Left hindlimb (tissue), 1 donor: ENCODE results near the gene PDE3A.
A peak's percentile ranks its signal among the peaks of the same experiment; 100 is the strongest.
"Not testable (repeated sequence)": the region's sequence is repeated elsewhere in the genome, so short reads cannot be mapped to it uniquely, and the experiment has no call there.

Experiments
- DNase-seq: peaks from one replicate; pipeline ENCODE4 v3.0.0-alpha.2; 2018

PDE3A gene

DNA sequence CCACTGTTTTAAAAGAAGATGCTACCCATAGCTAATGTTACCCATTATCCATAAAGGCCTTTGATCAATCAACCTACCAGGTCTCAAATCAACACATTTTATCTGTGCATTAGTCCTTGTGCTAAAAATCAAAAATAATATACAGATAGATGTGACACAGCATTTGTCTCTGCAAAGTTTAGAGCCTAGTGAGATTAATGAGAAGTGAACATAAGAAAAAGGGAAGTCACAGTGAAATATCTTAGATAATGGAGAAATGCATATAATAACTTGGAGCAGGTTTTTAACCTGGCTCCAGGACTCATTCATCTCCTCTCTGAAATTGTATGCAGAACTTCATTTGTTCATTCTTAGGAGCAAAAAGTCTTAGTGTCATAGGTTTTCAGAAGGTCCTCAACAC is 7.2 kb downstream of the PDE3A start:
- DNase-seq = no peak

DNA sequence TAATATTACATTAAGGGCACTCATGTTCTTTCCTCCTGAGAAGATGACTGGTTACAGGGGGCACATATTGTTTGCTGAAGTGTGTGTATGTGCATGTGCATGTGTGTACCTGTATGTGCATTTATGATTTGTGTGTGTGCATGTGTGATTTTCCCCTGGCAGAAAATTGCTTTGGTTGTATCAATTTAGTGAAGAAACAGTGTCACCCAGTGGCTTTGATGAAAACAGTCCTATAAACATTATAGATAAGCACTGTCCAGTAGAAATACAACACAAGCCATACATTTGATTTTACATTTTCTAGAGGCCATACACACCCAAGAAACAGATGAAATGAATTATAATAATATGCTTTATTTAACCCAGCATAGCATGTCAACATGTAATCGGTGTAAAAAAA is 8.6 kb downstream of the PDE3A start:
- DNase-seq = no peak

DNA sequence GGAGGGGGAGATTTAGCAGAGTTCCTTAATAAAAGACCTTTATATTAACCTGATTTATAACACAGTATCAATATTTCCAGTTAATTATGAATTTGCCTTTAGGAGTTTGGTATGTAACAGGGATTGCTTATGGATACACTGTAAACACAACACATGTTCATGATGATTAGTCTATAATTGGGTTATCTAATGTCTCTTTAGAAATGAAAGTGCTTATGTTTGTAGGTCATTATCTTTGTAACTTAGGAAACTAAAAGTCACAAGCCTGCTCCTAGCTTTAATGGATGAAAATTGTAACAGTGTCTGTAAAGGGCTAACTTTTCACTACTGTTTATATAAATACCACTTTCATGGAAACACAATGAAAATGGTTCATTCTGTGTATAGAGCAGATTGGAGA is 9.4 kb downstream of the PDE3A start:
- no peak for DNase-seq

DNA sequence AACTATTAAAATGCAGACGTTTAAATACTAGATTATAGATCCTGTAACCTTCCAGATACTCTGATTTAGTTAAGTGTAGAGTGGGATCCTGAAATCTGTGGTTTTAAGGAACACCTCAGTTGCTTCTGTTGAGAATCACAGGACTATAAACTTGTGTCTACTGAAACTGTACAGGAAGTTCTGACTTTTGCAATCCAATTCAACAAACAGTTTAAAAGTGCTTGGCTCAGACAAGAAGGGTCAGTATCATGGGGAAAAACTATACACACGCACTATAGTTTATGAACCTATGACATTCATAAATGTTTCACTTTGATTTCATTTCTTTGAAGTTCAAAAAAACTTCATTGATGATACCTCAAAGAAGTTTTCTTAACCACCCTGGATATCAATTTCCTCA is 13.8 kb downstream of the PDE3A start:
- DNase-seq = no peak

DNA sequence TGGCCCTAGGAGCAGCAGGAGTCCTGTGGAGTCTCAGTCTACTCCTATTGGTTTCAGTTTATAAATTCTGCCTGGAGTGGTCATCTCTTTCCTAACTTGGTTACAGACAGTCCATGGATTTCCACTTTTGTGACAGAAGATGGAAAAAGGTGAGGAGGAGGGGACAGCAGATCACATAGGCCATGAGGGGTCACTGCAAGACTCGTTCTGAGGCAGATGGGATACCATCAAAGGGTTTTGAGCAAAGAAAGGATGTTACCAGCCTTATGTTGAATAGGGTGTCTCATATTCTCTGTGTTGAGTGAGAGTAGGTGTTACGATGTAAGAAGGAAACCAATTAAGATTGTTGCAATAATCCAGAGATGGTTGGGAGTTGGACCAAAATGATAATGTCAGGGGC is 15.3 kb downstream of the PDE3A start:
- no peak for DNase-seq

DNA sequence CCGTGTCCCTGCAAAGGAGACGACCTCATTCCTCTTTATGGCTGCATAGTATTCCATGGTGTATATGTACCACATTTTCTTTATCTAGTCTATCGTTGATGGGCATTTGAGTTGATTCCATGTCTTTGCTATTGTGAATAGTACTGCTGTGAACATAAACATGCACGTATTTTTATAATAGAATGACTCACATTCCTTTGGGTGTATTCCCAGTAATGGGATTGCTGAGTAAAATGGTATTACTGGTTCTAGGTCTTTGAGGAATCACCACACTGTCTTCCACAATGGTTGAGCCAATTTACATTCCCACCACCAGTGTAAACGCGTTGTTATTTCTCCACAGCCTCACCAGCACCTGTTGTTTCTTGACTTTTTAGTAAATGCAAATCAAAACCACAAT is 16.5 kb downstream of the PDE3A start:
- not testable (repeated sequence) for DNase-seq

DNA sequence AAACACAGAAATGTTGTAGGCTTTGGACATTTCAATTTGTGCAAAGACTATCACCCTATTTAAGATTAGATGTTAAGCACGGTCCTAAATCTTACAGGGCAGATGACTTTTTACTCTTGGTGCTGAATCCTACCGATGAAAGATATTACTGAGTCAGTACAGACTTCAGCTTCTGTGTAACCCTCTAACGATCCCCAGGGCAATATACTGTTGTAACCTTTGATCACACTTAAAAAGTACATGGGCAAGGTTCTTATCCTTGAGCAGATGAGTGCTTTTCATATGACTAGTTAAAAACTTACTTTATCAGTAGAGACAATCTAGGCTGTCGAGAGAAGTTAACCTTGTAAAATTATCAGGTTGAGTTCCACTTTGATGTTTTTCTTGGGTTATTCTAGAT is 22.5 kb downstream of the PDE3A start:
- DNase-seq = no peak

DNA sequence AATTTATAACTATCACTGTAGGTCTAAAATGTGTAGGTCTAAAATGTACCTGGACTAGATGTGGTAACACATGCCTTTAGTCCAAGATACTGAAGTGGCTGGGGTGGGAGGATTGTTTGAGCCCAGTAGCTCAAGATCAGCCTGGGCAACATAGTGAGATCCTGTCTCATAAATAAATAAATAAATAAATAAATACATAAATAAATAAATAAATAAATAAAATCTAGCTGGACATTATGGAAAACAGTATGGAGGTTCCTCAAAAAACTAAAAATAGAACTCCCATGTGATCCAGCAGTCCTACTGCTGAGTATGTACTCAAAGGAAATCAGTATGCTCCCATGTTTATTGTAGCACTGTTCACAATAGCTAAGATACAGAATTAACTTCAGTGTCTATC is 24.0 kb downstream of the PDE3A start:
- no peak for DNase-seq

DNA sequence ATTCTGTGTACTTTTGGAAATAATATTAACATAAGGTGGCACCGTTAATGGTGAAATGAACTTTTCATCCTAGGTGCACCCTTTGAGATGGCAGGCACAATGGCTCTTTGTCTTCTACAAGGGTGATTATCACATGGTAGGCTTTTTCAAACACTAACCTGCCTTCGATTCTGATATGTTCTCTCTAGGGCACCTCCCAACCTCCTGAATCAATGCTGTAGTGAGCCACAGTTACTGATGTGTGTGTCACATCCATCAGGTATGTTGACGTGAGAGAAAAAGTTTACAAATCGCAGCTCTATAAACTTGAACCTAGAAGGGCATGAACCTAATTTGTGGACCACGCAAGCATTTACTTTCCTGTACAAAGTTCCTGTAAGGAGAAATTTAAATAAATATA is 25.4 kb downstream of the PDE3A start:
- DNase-seq = no peak

DNA sequence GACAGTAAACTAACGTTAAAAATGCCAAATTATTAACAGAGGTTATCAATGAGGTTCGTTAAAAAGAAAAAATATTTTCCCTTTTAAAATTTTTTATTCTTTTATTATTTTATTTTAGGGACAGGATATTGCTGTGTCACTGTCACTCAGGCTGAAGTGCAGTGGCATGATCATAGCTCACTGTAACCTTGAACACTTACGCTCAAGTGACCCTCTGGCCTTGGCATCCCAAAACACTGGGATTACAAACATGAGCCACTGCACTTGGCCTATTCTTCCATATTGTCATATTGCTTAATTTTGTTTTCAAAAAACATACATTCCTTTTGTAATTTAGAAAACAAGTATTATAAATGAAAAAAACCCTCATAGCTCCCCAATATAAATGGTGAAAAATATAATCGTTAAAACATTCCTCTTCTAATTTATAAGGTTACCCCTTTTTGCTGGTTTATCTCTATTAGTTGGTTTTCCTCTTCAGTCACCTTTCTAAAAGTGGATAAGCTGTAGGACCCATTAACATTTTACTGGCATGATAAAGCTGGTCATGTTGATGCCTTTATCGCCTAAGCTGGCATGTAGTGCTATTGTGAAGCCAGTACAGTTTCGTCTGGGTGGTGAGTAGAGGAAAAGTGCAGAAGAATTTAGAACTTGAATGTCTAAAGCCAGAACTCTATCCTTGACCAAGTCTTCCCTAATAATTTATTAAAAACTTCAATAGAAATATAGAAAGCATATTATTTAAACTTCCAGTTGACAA is 27.6 kb downstream of the PDE3A start:
- DNase-seq = no peak

DNA sequence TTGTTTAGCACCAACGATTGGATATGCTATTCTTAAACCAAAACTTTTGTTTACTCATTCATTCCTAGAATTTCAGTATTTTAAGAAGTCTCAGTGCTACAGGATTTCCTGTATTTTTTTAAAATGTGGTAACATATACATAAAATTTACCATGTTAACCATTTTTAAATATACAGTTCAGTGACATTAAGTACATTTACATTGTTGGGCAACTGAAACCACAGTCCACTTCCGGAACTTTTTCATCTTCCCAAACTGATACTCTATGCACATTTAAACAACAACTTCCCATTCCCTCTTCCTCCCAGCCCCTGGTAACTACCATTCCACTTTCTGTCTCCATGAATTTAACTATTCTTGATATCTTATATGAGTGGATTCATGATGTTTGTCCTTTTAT is 30.3 kb downstream of the PDE3A start:
- DNase-seq = no peak

DNA sequence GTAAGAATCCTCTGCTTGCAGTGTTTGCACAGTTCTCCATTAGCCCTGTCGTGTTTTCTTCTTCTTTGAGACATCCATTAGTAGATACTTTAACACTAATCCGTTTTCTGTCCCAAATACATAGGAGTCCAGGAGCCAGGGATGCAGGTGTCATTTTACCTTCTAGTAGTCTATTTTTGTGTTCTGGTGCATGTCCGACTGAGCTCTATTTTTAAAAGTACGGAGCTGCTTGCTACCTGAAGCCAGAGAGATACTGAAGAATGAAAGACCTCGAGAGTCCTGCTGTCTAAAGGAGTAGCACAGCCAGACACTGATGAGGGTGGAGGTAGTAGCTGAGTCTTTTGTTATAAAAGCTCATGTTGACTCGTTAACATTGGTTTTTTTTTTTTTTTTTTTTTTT is 31.7 kb downstream of the PDE3A start:
- no peak for DNase-seq

DNA sequence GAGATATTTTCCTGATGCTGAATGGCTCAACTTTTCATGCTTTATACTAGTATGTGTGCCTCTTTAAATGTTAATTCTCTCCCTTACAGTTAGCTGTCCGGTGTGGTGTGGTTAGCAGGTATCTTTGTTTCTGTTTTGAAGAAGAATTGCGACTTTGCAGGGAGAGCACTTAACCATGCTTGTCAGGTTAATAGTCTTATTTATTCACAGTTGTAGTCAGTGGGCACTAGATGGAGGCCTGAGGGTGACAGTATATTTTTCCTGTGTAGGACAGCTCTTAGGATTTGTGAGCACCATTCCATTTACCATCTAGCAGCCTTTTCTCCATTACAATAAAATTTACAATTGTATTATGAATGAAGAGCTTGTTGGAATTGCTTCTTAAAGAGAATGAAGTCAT is 34.9 kb downstream of the PDE3A start:
- no peak for DNase-seq

DNA sequence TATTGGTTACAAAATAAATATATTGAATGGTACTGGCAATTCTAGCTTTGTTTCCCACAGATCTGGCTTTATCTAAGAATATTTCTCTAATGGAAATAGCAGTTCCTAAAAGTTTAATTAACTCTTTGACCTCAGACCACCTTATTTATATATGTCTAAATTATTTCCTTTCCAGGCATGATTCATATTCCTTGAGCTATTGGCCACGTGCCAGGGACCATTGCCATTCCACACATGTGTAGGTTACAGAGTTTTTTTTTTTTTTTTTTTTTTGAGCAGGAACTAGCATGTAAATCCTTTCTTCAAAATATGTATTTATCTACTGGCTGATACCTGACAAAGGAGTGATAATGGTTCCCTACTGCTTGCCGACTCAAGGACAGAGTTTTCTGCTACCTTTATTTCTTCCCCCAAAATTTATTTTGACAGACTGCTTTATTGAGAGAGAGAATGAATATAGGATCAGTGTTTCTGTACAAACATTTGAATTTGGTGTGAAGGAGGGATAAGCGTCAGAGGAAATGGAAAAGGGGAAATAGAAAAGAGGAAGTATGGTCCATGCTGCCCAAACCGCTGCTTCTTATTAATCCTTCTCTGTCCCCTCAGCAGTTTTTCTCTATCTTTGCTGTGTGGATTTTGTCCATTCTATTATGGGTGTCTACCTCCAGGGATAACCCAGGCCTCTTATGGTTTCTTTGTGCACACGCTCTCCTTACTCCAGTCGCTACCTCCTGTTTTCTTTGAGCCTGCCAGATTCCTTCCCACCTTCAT is 36.4 kb downstream of the PDE3A start:
- DNase-seq = no peak

DNA sequence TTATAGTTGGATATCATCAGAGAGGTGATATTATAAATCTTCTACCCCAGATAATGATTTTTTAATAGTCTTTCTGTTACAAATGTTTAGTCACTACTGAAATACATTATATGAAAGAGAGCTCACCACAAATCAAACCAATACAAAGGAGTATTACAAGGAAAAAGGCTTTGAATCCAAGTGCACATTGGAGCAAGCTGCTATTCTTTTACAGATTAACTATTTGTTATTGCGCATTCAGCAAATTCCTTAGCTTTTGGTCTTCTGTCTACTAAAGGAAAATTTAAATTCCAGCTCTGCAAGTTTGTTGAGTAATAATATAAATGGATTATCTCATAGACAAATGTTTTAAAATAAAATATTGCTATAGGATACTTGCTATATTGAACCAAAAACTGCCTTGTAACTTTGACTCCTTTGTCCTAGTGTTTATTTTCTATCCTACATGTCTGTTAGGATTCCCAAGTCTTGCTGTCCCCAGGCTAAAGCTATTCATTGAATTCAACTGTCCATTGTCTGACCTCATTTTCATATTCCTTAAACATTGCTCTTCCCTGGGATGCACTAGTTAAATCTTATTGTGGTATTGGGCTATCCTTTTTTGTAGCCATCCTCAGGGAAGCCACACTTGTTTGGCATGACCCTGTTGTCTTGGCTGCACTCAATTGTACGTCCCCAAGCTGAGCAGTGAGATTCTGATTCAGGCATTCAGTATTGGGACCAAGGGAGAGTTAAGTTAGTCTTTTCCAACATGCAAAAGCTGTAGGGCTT is 41.5 kb downstream of the PDE3A start:
- DNase-seq = no peak

DNA sequence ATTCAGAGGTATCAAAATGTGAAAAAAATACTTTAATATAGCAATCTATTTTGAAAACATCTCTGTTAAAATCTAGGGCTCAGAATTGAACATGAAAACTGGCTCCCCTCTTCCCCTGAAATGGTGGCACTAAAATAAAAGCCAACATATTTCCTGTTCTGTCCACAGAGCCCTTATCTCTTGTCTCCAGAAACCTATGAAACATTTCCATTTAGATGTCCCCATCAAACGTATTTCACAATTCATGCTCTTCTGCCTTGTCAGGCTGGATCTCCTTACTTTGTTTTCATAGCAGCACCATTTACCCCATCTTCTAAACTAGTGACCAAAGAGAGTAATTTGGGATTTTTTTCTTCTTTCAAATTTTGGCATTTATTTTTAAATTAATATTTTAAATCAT is 42.4 kb downstream of the PDE3A start:
- no peak for DNase-seq

DNA sequence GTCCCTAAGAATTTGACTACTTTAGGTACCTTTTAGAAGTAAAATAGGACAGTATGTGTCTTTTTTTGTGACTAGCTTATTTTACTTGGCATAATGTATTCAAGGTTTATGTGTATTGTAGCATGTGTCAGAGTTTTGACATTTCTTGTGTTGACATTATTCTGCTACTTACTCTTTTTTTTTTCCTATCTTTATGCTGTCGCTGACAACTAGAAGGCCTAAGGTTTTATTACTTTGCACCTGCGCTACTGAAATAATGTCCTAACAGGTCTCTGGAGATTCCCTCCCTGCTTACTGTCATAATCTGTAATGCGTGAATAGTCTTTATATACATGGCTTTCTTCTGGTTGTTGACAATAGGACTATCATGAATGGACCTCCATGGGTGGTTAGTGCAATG is 43.0 kb downstream of the PDE3A start:
- no peak for DNase-seq

DNA sequence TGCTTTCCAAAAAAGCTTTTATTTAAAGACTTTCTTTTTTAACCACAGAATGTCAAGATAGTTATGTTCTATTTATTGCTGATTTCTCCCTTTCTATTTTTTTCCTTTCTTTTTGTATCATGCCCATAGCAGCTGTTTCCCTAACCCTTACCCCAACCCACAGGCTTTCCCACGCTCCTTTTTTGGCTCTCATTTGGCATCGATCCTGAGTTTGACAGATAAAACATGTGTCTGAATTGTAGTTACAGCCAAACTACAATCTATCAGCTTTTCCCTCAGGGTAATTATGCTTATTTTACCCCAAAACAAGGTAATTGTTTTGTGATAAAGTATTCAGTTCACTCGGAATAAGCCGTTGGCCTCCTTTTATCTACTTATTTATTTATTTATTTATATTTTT is 46.7 kb downstream of the PDE3A start:
- DNase-seq = peak; percentile 56

DNA sequence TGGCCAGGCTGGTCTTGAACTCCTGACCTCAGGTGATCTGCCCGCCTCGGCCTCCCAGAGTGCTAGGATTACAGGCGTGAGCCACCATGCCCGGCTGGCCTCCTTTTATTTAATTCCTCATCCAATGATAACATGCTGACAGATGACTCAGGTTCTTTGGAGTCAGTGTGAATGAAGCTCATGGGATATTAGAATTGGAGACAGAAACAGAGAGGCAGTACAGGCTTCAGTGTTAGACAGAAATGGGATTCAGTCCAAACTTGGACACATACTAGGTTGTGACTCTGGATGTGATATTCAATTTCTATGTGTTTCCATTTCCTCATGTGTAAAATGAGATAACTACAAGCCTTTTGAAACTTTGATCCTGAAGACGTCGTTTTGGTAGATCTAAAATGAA is 47.3 kb downstream of the PDE3A start:
- no peak for DNase-seq

DNA sequence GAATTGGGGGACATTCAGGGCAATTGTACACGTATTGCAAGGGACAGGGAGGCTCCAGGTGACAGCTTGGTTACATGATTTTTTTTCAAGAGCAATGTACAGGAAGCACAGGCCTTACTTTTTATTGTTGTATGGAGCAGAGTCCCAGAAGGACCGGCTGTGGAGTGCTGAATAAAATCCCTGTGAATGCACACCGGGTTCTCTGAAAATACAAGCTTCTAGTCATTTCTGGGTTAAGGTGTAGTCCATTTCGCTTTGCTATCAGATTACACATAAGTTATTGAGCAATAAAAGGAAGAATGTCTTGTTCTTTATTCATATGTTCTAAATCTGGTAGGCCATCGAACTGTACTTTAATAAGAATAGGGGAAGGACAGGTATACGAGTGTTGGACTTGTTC is 52.2 kb downstream of the PDE3A start:
- no peak for DNase-seq

DNA sequence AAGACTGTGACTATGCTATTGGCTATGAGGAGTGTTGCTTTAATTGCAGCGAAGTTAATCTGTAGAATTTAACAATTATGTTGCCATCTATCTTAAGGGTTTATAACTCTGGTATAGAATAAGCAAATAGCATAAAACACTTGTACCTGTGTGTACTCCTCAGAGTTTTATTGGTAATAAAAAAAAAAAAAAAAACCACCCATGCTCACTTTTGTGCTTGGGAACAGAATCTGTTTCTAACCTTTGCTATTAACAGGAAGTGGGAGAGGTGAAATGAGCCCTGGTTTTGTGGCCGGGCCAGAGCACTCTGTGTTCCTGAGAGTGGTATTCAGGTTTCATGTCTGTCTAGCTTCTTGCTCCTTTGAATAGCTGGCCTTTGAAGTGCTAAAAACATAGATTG is 53.1 kb downstream of the PDE3A start:
- DNase-seq = no peak

DNA sequence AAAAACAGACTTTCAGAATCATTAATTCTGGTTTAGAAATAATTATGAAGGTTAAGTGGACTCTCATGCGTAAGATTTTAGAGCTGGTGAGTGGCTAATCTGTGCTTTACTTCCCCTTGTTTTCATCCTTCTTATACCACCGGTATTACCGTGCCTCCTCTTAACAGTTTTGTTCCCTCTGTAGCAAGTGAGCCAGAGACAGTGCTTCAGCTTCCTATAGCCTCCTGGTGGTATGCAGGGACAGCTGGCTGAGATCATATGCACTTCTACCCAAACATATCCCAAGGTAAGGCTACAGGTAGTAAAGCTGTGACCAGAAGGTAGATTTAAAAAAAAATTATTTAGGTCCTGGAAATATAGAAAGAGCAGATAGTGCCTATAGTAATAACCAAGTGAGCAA is 55.2 kb downstream of the PDE3A start:
- DNase-seq = no peak

DNA sequence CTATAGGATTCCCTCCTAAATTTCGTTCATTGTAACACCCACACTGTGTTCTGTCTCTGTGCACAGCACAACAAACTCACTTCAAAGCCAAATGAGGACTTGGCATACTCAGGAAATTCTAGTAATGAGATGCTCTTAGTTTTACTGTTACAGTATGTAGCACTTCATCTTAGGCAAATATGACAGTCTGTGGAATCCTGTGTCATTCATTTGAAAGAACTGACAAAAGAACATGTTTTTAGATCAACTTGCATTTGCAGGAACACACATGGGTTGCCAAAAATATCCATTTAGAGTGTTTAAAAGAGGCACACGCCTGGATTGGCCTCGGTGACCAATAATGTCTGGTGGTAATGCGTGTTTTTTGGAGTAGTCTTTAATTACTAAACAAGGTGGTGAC is 56.5 kb downstream of the PDE3A start:
- no peak for DNase-seq

DNA sequence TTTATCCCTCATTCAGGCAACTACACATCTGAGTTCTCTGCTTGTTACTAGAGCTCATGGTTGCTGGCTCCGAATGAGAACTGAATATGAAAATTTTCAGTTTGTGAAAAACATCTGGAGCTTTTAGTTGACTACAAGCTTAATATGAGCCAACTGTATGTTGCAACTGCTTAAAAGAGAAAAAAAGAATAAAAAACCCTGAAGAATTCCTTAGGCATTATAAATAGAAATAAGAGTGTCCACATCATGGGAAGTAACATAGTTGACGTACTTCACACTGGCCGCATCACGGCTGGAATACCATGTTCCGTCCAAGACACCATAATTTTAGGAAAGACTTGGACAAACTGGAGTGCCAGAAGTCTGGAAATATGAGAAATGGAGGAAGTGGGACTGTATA is 57.9 kb downstream of the PDE3A start:
- DNase-seq = peak; percentile 62
